Embryonic facial prominence (tissue), 1 donor: ENCODE results near the gene JPH3.
"Not testable (repeated sequence)": the region's sequence is repeated elsewhere in the genome, so short reads cannot be mapped to it uniquely, and the experiment has no call there.

Experiments
- DNase-seq: peaks from one replicate; pipeline ENCODE4 v3.0.0-alpha.2; 2016; ENCODE audit errors: extremely low spot score

JPH3 gene

GRCh38 chr16:87713451-87714229, 111.3 kb downstream of the JPH3 start:
- no peak for DNase-seq

GRCh38 chr16:87715231-87715630, 112.9 kb downstream of the JPH3 start:
- DNase-seq: no peak

DNA sequence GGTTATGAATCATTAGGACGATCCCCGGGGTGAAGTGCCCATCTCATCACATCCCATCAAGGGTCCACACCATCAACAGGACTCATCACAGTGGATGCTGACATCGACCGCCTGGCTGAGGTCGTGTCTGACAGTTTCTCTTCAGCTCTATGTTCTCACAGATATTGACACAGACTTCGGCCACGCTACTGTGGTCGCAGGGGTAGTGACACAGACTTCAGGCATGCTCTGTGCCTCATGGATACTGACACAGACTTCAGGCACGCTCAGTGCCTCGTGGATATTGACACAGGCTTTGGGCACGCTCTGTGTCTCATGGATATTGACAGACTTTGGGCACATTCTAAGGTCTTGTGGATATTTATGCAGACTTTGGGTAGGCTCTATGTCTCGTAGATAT, 113.3 kb downstream of the JPH3 start:
- no peak for DNase-seq

DNA sequence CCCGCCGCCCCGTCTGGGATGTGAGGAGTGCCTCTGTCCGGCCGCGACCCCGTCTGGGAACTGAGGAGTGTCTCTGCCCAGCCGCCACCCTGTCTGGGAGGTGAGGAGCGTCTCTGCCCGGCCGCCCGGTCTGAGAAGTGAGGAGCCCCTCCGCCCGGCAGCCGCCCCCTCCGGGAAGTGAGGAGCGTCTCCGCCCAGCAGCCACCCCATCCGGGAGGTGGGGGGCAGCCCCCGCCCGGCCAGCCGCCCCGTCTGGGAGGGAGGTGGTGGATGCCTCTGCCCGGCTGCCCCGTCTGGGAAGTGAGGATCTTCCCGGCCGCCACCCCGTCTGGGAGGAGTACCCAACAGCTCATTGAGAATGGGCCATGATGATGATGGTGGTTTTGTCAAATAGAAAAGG, 116.5 kb downstream of the JPH3 start:
- not testable (repeated sequence) for DNase-seq

- DNase-seq: no peak
These were observed 118.1 kb downstream of the JPH3 start for GRCh38 chr16:87720446-87720845.

DNA sequence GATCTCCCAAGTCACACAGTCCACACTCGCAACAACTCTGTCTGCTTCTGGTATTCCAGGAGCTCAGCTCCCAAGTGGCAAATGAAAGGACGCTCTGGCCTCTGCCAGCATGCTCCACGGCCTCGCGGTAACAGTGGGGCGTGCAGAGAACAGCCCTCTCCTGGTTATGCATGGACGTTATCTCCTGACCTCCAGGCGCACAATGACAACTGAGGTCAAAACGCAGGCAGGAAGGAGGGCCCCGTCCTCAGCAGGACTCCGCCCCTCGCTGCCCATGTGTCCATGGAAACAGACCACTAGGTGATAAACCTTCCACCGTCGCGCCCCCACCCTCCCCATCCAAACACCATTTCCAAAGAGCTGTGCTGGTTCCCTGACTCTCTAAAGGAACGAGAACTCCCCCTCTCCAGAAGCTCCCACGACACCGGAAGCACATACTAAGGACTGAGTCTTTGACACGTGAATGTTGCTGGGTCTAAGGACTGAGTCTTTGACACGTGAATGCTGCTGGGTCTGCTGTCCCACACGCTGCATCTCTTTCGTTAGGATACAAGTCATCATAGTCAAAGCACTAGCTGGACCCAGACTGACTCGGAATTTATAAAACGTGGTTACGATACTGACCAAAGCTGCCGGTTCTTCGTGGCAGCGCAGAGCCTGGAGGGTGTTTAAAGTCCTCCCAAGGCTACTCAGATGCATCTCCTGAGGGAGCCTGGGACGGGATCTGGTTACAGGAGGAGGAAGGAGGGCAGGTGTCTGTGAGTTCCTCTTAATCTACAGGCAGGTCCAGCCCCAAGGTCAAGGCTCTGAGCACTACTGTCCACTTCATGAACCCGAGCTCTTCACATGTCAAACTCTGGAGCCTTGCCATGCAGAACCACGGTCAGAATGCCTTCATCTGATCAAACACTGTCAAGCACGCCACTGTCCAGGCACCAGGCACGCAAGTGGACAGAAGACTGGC, 119.6 kb downstream of the JPH3 start:
- DNase-seq: no peak

GRCh38 chr16:87722590-87723225, 120.4 kb downstream of the JPH3 start:
- DNase-seq: no peak

DNA sequence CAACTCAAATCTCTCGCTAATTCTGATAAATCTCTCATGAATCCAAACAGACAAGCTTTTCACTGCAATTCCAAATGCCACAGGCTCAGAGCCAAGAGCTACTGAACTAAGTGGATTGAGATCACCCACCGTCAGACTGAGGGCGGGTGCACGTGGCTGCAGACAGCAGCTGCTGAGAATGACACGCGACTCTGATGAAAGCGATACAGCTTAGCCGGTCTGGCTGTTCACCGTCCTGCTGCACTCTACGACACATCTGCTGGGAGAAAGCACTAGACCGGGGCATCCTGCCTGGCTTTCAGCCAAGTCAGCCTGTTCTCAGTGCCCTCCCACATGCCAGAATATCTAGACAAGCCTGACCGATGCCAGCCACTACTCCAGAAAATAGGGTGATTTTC, 120.9 kb downstream of the JPH3 start:
- no peak for DNase-seq

- no peak for DNase-seq
These were observed 122.4 kb downstream of the JPH3 start for GRCh38 chr16:87724490-87725291.

- peak; percentile 14 for DNase-seq
These were observed 123.4 kb downstream of the JPH3 start for GRCh38 chr16:87725596-87726235.

DNA sequence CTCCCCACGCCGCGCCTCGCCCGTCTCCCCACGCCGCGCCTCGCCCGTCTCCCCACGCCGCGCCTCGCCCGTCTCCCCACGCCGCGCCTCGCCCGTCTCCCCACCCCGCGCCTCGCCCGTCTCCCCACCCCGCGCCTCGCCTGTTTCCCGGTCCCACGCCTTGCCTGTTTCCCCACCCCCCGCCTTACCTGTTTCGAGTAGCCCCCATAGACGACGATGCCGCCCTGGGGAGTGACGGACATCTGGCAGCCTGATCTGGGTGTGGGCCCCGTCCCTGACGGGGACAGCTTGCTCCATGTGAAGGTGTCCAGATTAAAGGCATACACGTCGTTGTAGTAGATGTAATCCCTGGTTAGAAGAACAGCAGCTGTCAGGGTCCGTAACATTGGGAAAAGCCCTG, 124.3 kb downstream of the JPH3 start:
- not testable (repeated sequence) for DNase-seq

GRCh38 chr16:87727346-87727745, 125.0 kb downstream of the JPH3 start:
- DNase-seq: no peak

GRCh38 chr16:87728026-87728425, 125.7 kb downstream of the JPH3 start:
- DNase-seq: no peak

DNA sequence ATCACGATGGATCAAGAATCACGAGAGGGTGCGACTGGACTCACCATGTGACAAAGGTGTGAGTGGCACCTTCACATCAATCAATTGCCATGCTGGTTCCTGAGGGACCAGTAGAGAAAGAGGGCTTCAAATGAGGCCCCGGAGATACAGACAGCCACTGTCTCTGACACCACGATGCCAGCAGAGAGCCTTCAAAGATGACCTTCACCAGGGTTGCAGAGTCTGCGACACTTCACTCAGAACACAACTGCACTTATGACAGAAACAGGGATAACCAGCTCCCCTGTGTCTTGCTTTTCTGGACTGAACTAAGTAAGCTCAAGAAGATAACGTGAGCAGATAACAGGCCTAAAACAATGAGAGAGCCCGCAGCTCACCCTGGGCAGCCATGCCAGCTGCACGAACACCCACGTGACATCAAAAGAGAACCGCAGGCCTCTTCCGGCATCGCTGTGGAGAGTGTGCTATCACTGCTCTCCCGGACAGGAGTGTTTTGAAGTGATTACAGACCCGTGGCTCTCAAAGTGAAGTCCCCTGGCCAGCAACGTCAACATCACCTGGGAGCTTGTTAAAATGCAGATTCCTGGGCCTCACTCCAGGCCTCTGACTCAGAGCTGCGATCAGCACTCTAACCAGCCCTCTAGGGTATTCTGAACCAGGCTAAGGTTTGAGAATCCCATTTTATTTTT, 127.1 kb downstream of the JPH3 start:
- no peak for DNase-seq

- DNase-seq: no peak
These were observed 129.3 kb downstream of the JPH3 start for GRCh38 chr16:87731607-87732006.

DNA sequence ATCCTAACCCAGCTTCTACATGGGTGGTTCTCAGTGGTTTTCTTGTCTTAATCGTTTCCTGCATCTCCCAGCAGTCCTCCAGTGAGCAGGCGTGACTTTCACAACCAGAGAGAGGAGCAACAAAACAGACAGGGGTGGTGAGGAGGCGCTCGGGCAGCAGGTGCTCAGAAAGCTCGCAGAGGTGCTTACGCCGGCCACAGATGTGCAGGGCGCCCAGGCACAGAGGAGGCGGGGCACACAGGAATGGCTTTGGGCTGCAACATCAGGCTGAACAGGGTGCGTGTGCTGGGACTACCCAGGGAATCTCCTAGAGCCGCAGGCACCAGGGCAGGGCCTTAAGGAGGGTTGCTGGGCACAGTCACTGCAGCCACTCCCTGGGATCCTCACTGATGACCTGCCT, 130.9 kb downstream of the JPH3 start:
- DNase-seq: no peak

GRCh38 chr16:87734644-87735043, 132.3 kb downstream of the JPH3 start:
- no peak for DNase-seq

DNA sequence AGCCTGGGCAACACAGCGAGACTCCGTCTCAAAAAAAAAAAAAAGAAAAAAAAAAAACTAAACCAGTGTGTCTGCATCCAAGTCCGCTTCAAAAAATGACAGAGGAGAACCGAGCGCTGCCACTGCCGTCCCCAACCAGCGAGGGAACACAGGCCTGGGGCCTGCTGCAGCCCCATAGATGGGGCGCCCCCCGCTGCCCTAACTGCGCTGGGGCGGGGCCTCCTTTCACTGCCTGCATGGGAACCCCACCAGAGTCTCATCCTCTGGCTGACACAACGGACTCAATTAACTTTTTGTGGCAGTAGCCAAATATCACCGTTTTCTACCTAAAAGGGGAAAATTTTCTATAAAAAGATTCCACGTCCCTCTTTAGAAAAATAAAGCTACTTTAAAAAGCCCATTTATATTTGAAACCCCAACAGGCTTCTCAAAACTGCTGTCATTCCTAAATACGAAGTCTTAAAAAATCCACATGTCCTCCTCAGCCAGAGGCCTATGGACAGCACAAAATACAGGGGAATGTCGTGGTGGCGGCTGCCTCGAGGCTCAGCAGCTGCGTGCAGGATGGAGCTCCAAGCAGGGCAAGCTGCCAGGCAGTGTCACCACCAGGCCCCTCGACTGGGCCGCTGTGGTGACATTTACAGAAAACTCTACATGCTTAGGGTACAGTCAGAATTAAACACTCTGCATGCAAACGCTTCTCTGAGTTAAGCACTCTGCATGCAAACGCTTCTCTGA, 133.1 kb downstream of the JPH3 start:
- no peak for DNase-seq

DNA sequence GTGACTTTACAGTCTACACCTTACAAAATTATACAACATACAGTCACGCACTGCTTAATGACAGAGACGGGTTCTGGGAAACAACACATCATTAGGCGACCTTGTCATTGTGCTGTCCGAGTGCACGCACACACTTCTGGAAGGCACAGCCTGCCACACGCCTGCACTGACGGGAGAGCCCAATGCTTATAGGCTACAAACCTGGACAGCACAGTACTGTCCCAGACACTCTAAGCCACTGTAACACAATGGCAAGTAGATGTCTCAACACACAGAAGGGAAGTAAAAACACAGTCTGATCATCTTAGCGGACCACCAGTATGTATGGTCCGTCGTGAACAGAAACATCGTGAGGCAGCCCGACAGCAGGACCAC, 133.7 kb downstream of the JPH3 start:
- no peak for DNase-seq

- DNase-seq: no peak
These were observed 137.5 kb downstream of the JPH3 start for GRCh38 chr16:87739801-87740200.
